GM12878 (cell line): ENCODE data around the gene NOP9. TPM values are rescaled to one million over a fixed set of nuclear protein-coding genes. Genes with fewer than 3 reads are reported as not detected.

ENCODE experiments used
- ATAC-seq: fragments of 200-7000 bp; cut with Tn5 transposase; 3 replicates; pipeline ENCODE4 v1.9.1; 2020; ENCODE audit warnings: mild to moderate bottlenecking, moderate library complexity
- BruUV-seq: library from RNA; stranded (reverse); fragments of 400-500 nt; replicated peaks from 2 replicates; lab custom pipeline; 2021; lab: Mats Ljungman, UMichigan
- CTCF ChIA-PET: fragments of 300-600 bp; sonication (Branson Sonifier 250); formaldehyde crosslinking; extraction: SDS; loops from one replicate; lab custom pipeline; 2021; ENCODE audit warnings: inconsistent platforms; lab: Yijun Ruan, JAX
- POLR2A ChIA-PET: fragments of 350-600 bp; formaldehyde crosslinking; extraction: SDS; loops from one replicate; lab custom pipeline; 2021; ENCODE audit warnings: inconsistent platforms; lab: Charles Lee
- RAD21 ChIA-PET: fragments of 300-600 bp; sonication (Branson Sonifier 250); formaldehyde crosslinking; loops from one replicate; lab custom pipeline; 2023; ENCODE audit warnings: antibody characterized with exemption; ENCODE audit not compliant: unreplicated experiment; lab: Charles Lee
- SMC1A ChIA-PET: fragments of 300-600 bp; sonication (Branson Sonifier 250); formaldehyde crosslinking; loops from one replicate; lab custom pipeline; 2023; ENCODE audit not compliant: unreplicated experiment, uncharacterized antibody; lab: Charles Lee
- DNase-seq: peaks from one replicate; pipeline ENCODE4 v3.0.0-alpha.2; 2011; ENCODE audit warnings: low read depth, low spot score
- FAIRE-seq: peaks from 3 replicates; lab custom pipeline; 2011; peaks lifted over from hg19 to GRCh38; lab: Jason Lieb, UNC
- H2AFZ ChIP-seq: 2 replicates; pipeline ENCODE4 v1.6.0; 2011; ENCODE audit warnings: low read depth, low read length, control low read depth; ENCODE audit not compliant: control insufficient read depth
- H3K27ac ChIP-seq: 2 replicates; pipeline ENCODE4 v1.5.1; 2011; ENCODE audit warnings: control low read depth; ENCODE audit not compliant: control insufficient read depth, insufficient read depth
- H3K27me3 ChIP-seq, 2 experiments: replicated peaks in 1 of 2; 2 replicates each; pipeline versions ENCODE4 v1.6.0 to v1.6.1; 2011; ENCODE audit warnings: low read length in 1 of 2; ENCODE audit not compliant: control insufficient read depth in 2 of 2, insufficient read depth in 2 of 2
- H3K36me3 ChIP-seq, 2 experiments: 2 replicates each; pipeline ENCODE4 v1.5.1; 2011; ENCODE audit warnings: low read length in 1 of 2; ENCODE audit not compliant: control insufficient read depth in 2 of 2, insufficient read depth in 2 of 2
- H3K4me1 ChIP-seq: 2 replicates; pipeline ENCODE4 v1.6.1; 2011; ENCODE audit warnings: mild to moderate bottlenecking, low read length, moderate library complexity, mixed read lengths; ENCODE audit not compliant: control insufficient read depth, insufficient read depth
- H3K4me2 ChIP-seq: 2 replicates; pipeline ENCODE4 v1.6.0; 2011; ENCODE audit warnings: control low read depth; ENCODE audit not compliant: control insufficient read depth, insufficient read depth
- H3K4me3 ChIP-seq: fragments of 200-600 bp; sonication (generic); 2 replicates; pipeline ENCODE4 v1.5.1; 2016
- H3K79me2 ChIP-seq: 2 replicates; pipeline ENCODE4 v1.6.0; 2011; ENCODE audit warnings: low read length; ENCODE audit not compliant: control insufficient read depth, insufficient read depth
- H3K9ac ChIP-seq: 2 replicates; pipeline ENCODE4 v1.8.0; 2011; ENCODE audit warnings: low read length, control low read depth, mixed read lengths; ENCODE audit not compliant: control insufficient read depth, insufficient read depth
- H3K9me3 ChIP-seq: replicated peaks from 3 replicates; pipeline ENCODE4 v1.5.1; 2011; ENCODE audit warnings: mild to moderate bottlenecking, low read length; ENCODE audit not compliant: control insufficient read depth, insufficient read depth
- H4K20me1 ChIP-seq: 2 replicates; pipeline ENCODE4 v1.6.0; 2011; ENCODE audit not compliant: control insufficient read depth, insufficient read depth
- ATF7 ChIP-seq: fragments of 450-650 bp; IDR thresholded peaks from 2 replicates; pipeline ENCODE4 v1.6.1; 2016; ENCODE audit warnings: low read depth, mild to moderate bottlenecking
- CHD1 ChIP-seq: IDR thresholded peaks from 2 replicates; pipeline ENCODE4 v1.6.1; 2012; ENCODE audit warnings: low read depth, low read length, improper control_type of control experiment
- CREB1 ChIP-seq: IDR thresholded peaks from 2 replicates; pipeline ENCODE4 v1.6.1; 2012; ENCODE audit warnings: low read depth, mild to moderate bottlenecking, inconsistent platforms
- CUX1 ChIP-seq: IDR thresholded peaks from 2 replicates; pipeline ENCODE4 v1.6.1; 2012; ENCODE audit warnings: improper control_type of control experiment, low read depth, low read length; ENCODE audit not compliant: insufficient replicate concordance
- FOS ChIP-seq: IDR thresholded peaks from 3 replicates; pipeline ENCODE4 v1.6.1; 2011; ENCODE audit warnings: borderline replicate concordance; ENCODE audit not compliant: insufficient read length; ENCODE audit errors: extremely low read depth
- GATAD2B ChIP-seq: fragments of 450-650 bp; conservative IDR thresholded peaks from 2 replicates; pipeline ENCODE4 v1.6.1; 2017; ENCODE audit warnings: low read depth, mild to moderate bottlenecking, moderate library complexity
- IKZF1 ChIP-seq: fragments of 450-650 bp; conservative IDR thresholded peaks from 2 replicates; pipeline ENCODE4 v1.6.1; 2017; ENCODE audit warnings: antibody characterized with exemption, mild to moderate bottlenecking
- LARP7 ChIP-seq: fragments of 450-650 bp; IDR thresholded peaks from 2 replicates; pipeline ENCODE4 v1.6.1; 2017; ENCODE audit warnings: mild to moderate bottlenecking
- NFIC ChIP-seq: IDR thresholded peaks from 2 replicates; pipeline ENCODE4 v1.6.1; 2012; ENCODE audit warnings: low read depth, mild to moderate bottlenecking, inconsistent platforms, low read length, moderate library complexity
- NKRF ChIP-seq: fragments of 450-650 bp; conservative IDR thresholded peaks from 2 replicates; pipeline ENCODE4 v1.6.1; 2017; ENCODE audit warnings: mild to moderate bottlenecking, moderate library complexity
- RAD21 ChIP-seq: IDR thresholded peaks from 2 replicates; pipeline ENCODE4 v1.6.1; 2011; ENCODE audit warnings: mild to moderate bottlenecking, low read depth, low read length, moderate library complexity; ENCODE audit not compliant: insufficient read depth
- SMAD1 ChIP-seq: fragments of 450-650 bp; IDR thresholded peaks from 2 replicates; pipeline ENCODE4 v1.6.1; 2018; ENCODE audit warnings: mild to moderate bottlenecking, low read depth; ENCODE audit not compliant: partially characterized antibody
- ZBED1 ChIP-seq: IDR thresholded peaks from 2 replicates; pipeline ENCODE4 v1.6.1; 2016; ENCODE audit warnings: borderline replicate concordance
- ZBTB4 ChIP-seq: fragments of 450-650 bp; formaldehyde crosslinking; IDR thresholded peaks from 2 replicates; pipeline ENCODE4 v1.4.0; 2022; ENCODE audit warnings: mild to moderate bottlenecking, moderate library complexity
- ZNF622 ChIP-seq: fragments of 450-650 bp; IDR thresholded peaks from 2 replicates; pipeline ENCODE4 v1.6.1; 2017; ENCODE audit warnings: mild to moderate bottlenecking, inconsistent platforms
- WGBS: methylation state at CpG from one replicate; pipeline ENCODE4 v1.1.6; 2016; ENCODE audit warnings: low lambda C conversion rate; ENCODE audit not compliant: insufficient replicate concordance, insufficient coverage; ENCODE audit errors: missing lambda C conversion rate; 5-methylcytosine and 5-hydroxymethylcytosine counted together
- in situ Hi-C: fragments of 300-500 bp; cut with MboI; formaldehyde crosslinking; loops from 9 replicates; pipeline ENCODE4 v1.14.3; 2018; ENCODE audit warnings: mixed read lengths
- intact Hi-C: fragments of 100-400 bp; cut with micrococcal nuclease; formaldehyde crosslinking; loops from one replicate; pipeline ENCODE4 v1.14.2; 2022; ENCODE audit not compliant: unreplicated experiment
- polyA plus RNA-seq, 11 experiments: library from polyadenylated mRNA; depleted of rRNA in 4 of 11; unstranded in 6 of 11; stranded (reverse) in 5 of 11; fragments of >200 nt; fragmentation: Nextera tagmentation in 4 of 11; fragmentation: Illumina TruSeq in 1 of 11; extraction: Ambion mirVana in 4 of 11; extraction: Trizol in 1 of 11; gene quantifications; 1 replicate in 1 of 11; 2 replicates in 10 of 11; pipeline versions ENCODE4 v1.2.1 to v1.2.3, GENCODE V29; 2011 to 2016; ENCODE audit warnings: inconsistent platforms in 2 of 11, missing spikeins in 2 of 11, low read depth in 1 of 11
- total RNA-seq, 4 experiments: library from RNA; depleted of rRNA in 3 of 4; stranded (reverse); fragments of >200 nt in 3 of 4; fragmentation: Illumina TruSeq in 1 of 4; extraction: Trizol in 1 of 4; gene quantifications; 2 replicates each; pipeline versions ENCODE4 v1.2.1 to v1.2.3, GENCODE V29; 2013 to 2021

Gene NOP9
- total and polyA plus RNA-seq, 10 of the 15 experiments (the other 5 are each of a cell fraction or from before 2014, with no cell fraction given), result 2.4 to 43.9 (median 20.3) TPM

DNA sequence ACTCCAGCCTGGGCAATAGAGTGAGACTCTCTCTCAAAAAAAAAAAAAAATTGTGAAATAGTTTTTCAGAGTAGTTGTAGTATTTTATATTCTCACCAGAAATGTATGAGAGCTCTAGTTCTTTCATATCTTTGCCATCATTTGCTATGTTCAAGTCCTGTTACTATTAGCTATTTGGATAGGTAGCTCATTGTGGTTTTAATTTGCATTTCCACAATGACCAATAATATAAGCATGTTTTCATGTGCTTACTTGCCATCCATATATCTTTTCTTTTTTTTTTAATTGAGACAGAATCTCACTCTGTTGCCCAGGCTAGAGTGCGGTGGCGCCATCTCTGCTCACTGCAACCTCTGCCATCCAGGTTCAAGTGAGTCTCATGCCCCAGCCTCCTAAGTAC lies 48.5 kb downstream of the NOP9 start:
- no peaks in the 10 kb centered on the region for H3K9me3 ChIP-seq
- no peaks in the 10 kb centered on the region for H3K4me1 ChIP-seq
- FAIRE-seq (no peak), DNase-seq (no peak), ATAC-seq (no peak)
- H2AFZ ChIP-seq, result no peak overlapping the region
- ChIA-PET RAD21 (interaction anchor here (2.0 to 2.2 kb wide), 2 partner anchors 14 to 83 kb away, joined by 7 read pairs; partner anchors contain the start of gene ADCY4), SMC1A (interaction anchor here (0.7 to 1.9 kb wide), 3 partner anchors 10 to 84 kb away, joined by 3 to 8 read pairs (median 5); no protein-coding TSS in a partner anchor), CTCF (interaction anchor here (0.6 to 4.5 kb wide), 7 partner anchors 15 to 790 kb away, joined by 3 to 39 read pairs (median 4); no protein-coding TSS in a partner anchor), POLR2A (interaction anchor here (0.7 kb wide), 2 partner anchors 279 to 545 kb away, joined by 3 to 4 read pairs; no protein-coding TSS in a partner anchor)
- in situ Hi-C loops, result no loop called here
- no peaks in the 10 kb centered on the region for H4K20me1 ChIP-seq
- no peak overlapping the region for H3K4me2 ChIP-seq
- H3K27me3 ChIP-seq, result peaks cover 1 to 4% of the 10 kb centered on the region in 2 experiments; a peak in 3 of 4 replicates
- H3K9ac ChIP-seq, result no peak overlapping the region
- no peaks in the 10 kb centered on the region for H3K36me3 ChIP-seq
- no TSS peak for BruUV-seq
- TF ChIP-seq NFIC (no peak), CUX1 (no peak), ZBTB4 (CRISPR knock-in tag) (no peak), NKRF (no peak), CREB1 (no peak), ZNF622 (no peak), ZBED1 (no peak), ATF7 (no peak), GATAD2B (no peak), IKZF1 (no peak), LARP7 (no peak), SMAD1 (no peak), RAD21 (no peak), CHD1 (no peak), FOS (no peak)
- 97% methylated on average over 2 of the region's 2 CpGs for WGBS
- intact Hi-C loops, result no loop called here
- no peak overlapping the region for H3K27ac ChIP-seq
- no peak overlapping the region for H3K4me3 ChIP-seq
- H3K79me2 ChIP-seq, result no peaks in the 10 kb centered on the region
